GM19240 (cell line): ENCODE measurements around the gene LSS.

Experiments
- DNase-seq: peaks from one replicate; pipeline ENCODE4 v3.0.0; 2011; ENCODE audit warnings: low spot score; ENCODE audit not compliant: insufficient read length

LSS gene

GRCh38 chr21:46219591-46220239 is 8.9 kb downstream of the LSS start:
- no peak for DNase-seq

DNA sequence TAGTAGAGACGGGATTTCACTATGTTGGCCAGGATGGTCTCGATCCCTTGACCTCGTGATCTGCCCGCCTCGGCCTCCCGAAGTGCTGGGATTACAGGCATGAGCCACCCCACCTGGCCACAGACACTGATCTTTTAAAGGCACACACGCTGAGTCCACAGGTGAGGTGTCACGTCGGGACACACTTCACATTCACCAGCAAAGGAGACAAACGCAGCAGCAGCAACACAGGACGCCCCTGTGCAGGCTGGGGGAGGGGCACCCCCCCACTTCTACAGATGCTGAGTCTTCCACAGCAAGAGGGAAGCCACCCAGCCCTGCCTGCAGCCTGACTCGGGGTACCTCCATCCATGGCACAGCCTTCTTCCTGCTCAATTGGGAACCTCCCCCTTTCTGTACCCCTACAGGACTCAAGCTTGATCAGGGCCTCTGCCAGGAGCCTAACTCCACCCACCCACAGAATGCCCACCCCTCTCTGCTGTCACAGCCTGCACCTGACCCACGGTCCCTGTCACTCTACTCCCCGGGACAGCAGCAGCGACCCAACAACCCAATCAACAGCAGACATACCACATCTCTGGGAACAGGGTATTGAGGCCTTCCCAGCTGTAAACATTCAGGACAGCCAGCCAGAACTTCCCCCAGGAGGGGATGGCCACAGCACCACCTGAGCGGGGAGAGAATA is 9.5 kb downstream of the LSS start:
- no peak for DNase-seq

GRCh38 chr21:46217511-46218196 is 10.9 kb downstream of the LSS start:
- DNase-seq = no peak

DNA sequence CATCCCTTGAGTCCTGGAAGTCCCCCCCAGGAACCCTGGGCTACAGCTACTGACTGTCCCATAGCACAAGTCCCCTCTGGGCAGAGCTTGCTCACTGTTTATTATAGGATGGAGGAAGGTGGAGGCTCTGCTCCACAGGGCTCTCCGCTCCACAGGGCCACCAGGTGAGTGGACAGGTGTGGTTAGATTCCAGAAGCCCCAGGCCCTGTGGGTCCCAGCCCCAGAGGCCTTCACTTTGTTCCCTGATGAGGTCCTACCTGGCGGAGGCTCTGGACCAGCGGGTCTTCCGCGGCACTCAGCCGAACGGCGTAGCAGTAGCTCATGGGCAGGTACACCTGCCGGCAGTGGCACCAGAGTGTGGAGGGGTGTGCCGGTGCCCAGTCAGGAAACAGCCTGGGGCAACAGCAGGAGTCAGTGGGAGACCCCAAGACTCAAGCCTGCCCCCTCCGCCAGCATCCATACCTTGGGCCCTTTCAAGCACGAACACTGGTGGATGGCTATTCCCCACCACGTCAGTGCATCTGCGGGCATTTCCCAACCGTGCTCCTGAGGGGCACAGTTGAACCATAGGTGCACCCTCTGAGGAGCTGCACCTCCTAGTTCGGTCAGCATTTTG is 12.3 kb downstream of the LSS start:
- DNase-seq = no peak

DNA sequence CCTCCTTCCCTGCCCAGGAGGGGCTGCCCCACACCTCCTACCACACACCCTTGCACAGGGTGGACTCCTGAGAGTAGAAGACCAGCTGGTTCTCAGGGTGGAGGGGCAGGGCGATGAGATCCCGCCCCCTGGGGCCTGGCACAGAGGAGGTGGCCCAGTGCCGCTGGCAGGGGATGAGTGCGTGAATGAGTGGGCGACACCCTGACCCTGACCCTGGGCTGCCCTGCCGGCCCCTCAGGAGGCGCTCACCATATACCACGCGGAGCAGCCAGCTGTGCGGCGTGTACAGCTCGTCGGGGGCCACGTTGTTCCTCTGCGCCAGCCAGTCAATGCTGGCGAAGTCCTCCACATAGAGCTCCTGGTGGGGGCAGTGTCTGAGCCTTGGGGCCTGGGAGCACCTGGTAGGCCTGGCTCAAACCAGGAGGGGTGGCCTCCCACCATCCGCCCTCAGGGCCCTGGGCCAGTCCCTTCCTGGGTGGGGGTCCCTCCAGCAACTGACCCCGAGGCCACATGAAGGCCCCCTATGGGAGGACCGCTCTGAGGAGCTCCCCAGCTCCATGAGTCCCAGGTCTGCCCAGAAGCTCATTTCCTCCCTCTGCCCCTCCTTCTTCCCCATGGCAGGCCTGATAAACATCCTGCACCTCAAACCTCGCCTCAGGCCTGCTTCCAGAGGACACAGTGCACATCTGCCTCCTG is 13.0 kb downstream of the LSS start:
- DNase-seq = no peak

- DNase-seq = no peak
Observed at GRCh38 chr21:46214478-46215340, 13.9 kb downstream of the LSS start.

- no peak for DNase-seq
Observed at GRCh38 chr21:46213620-46214286, 14.8 kb downstream of the LSS start.

- DNase-seq = no peak
Observed at GRCh38 chr21:46212721-46213484, 15.7 kb downstream of the LSS start.

DNA sequence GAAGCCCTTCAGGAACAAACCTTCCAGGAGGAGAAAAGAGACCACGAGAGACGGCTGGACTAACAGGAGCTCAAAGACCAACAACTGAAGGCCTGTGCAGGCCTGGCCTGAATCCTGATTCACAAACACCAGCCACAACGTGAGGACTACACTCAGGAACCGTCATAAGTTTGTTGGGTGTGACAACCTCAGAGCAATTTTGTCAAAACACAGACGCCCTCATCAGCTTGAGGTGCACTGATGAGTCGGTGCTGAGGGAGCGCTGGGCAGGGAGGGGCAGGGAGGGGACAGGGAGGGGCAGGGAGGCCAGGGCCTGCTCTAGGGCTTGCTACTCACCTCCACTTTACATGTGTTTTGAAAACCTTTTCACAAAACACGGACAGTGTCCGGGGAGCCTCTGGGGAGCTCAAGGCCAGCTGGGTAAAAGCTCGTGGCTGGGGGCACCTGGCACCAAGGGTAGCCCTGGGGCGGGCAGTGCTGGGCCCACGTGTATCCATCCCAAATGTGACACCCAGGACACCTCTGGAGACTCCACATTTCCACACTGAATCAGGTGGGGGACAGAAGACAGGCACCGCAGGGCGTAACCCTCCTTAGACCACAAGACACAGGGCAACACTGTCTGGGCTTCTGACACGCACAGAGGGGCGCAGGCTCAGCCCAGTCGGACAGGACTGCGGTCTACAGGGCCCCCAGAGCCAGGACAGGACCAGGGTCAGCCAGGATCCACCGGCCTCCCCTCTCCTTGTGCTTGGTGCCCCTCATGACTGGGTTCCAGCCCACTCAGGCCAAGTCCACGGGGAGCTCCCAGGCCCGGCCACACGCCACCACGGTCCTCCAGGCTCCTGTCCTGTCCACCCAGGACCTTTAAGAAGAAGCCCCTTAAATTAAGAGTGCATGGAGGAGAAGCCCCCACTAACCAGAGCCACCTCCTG is 16.5 kb downstream of the LSS start:
- DNase-seq = no peak

DNA sequence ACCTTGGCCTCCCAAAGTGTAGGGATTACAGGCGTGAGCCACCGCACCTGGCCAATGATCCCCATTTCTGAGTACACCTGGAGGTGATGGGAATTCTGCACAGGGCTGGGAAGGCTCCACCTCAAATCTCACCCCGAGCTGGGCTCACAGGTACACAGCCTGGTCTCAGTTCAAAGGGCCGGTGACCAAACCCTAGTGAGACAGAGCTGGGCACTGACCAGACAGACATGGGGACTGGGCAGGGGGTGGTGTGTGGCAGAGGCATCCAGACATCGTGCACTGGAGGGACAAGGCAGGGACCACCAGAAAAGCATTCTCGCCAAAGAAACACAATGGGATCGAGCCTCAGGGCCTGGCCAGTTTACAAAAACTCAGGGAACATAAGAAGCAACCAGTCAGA is 17.2 kb downstream of the LSS start:
- DNase-seq = no peak

GRCh38 chr21:46210378-46211136 is 18.0 kb downstream of the LSS start:
- no peak for DNase-seq

- DNase-seq = no peak
Observed at GRCh38 chr21:46208761-46209721, 19.5 kb downstream of the LSS start.

GRCh38 chr21:46207920-46208591 is 20.5 kb downstream of the LSS start:
- no peak for DNase-seq

DNA sequence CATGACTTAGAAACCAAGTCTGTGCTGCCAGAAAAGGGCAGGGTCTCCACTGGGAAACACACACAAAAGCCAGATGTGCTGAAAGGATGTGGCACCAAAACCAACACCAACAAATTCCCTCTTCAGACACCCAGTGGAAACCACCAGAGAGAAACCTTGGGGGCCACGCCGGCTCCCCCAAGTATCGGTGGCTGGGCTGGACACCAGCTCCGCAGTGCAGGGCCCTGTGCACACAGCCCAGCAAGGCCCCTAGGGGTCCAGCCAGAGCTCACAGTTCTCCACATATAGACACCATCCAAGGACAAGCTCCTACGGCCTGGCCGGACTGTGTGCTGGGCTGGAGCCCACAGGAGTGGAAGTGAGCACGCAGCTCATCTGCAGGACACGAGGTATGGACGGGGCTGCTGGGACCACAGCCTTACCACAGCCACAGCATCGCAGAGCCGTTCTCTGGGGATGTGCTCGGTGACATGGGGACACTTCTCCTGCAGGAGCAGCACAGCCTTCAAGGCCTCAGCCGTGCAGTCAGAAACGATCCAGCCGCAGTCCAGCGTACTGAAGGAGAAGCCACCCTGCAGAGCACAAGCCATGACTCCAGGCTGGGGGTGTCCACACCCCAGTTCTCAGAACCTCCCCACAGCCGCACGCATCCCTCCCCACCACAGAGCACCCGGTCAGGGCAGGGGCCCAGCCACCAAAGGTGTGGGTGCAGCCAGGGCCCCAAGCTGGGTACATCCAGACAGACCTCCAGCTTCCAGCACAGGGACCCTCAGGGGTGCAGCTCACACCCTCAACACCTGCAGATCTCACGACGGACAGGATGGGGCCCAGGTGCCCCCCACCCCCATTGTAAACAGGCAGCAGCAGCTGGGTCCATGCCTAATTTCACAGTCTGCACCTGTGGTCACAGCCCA is 21.3 kb downstream of the LSS start:
- no peak for DNase-seq
